Vagina (tissue), 2 donors: Measurements from ENCODE around the gene MEGF6.

Experiments
- POLR2A ChIP-seq, 2 donors: fragments of 450-650 bp; IDR thresholded peaks; one replicate each; pipeline ENCODE4 v1.6.1; 2017; ENCODE audit warnings: antibody characterized with exemption in 2 of 2, mild to moderate bottlenecking in 2 of 2, moderate library complexity in 2 of 2
- POLR2AphosphoS5 ChIP-seq, 2 donors: sonication (generic); formaldehyde crosslinking; IDR thresholded peaks; one replicate each; pipeline ENCODE4 v1.9.0; 2017; ENCODE audit warnings: antibody characterized with exemption in 2 of 2, mild to moderate bottlenecking in 2 of 2, low read depth in 1 of 2; ENCODE audit not compliant: insufficient read depth in 1 of 2
- TF ChIP-seq, protein P1 (sequence below), 3 experiments: fragments of 450-650 bp in 2 of 3; fragments of 200-600 bp in 1 of 3; sonication (generic) in 1 of 3; IDR thresholded peaks; one replicate each; pipeline ENCODE4 v1.5.1; 2017 to 2019; ENCODE audit warnings: antibody characterized with exemption in 3 of 3, mild to moderate bottlenecking in 2 of 3, moderate library complexity in 2 of 3

DNA sequence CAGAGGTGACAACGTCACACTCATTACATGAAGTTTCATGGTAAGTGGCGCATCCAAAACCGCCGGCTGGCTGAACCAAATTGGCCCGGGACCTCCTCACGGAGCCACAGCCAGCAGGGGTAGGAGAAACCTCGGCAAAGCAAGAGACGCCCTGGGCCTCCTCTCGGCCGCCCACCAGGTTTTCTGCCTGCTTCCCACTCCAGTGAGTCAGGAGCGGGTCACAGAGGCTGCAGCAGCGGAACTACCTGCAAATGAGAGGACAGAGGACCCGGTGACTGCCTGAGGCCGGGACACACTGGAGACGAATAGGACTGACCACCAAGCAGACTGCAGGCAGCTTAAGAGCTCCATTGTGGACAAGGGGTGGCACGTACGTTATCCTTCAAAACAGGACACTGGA, 55.0 kb downstream of the MEGF6 start:
- TF ChIP-seq, protein P1, sequence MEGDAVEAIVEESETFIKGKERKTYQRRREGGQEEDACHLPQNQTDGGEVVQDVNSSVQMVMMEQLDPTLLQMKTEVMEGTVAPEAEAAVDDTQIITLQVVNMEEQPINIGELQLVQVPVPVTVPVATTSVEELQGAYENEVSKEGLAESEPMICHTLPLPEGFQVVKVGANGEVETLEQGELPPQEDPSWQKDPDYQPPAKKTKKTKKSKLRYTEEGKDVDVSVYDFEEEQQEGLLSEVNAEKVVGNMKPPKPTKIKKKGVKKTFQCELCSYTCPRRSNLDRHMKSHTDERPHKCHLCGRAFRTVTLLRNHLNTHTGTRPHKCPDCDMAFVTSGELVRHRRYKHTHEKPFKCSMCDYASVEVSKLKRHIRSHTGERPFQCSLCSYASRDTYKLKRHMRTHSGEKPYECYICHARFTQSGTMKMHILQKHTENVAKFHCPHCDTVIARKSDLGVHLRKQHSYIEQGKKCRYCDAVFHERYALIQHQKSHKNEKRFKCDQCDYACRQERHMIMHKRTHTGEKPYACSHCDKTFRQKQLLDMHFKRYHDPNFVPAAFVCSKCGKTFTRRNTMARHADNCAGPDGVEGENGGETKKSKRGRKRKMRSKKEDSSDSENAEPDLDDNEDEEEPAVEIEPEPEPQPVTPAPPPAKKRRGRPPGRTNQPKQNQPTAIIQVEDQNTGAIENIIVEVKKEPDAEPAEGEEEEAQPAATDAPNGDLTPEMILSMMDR (IDR thresholded peaks at IDR 0.05), result no peak
- TF ChIP-seq POLR2AphosphoS5 (IDR thresholded peaks at IDR 0.05; ENCODE audit: insufficient read depth in 1 of 2, low read depth in 1 of 2) (no peak), POLR2A (IDR thresholded peaks at IDR 0.05) (no peak)
